Stimulated activated CD4-positive, alpha-beta T cell treated with anti-CD3 and anti-CD28 coated beads, Interleukin-1b, Interleukin-23, amount 100 ng/mL, for 4 hours (primary cell): ENCODE measurements around the gene UNK.

Source experiments
- DNase-seq, 2 donors: peaks; one replicate each; pipeline ENCODE4 v3.0.0-alpha.2; 2020; ENCODE audit warnings: low read depth in 2 of 2

Gene UNK

GRCh38 chr17:75784473-75785015 lies at the start of gene UNK:
Gene UNK, plus strand, starts transcription at chr17:75784806. Its CDS starts 75 bp downstream, at chr17:75784881.
- peak; percentile 82 to 93 for DNase-seq

- DNase-seq: no peak
These were observed 48.3 kb upstream of the UNK start for GRCh38 chr17:75736173-75736835.

GRCh38 chr17:75737133-75737962 lies 47.3 kb upstream of the UNK start:
- no peak for DNase-seq

GRCh38 chr17:75738218-75738802 lies 46.3 kb upstream of the UNK start:
- DNase-seq: no peak

GRCh38 chr17:75739174-75739573 lies 45.4 kb upstream of the UNK start:
- DNase-seq: no peak

- DNase-seq: no peak
These were observed 44.8 kb upstream of the UNK start for GRCh38 chr17:75739801-75740200.

- DNase-seq: no peak
These were observed 44.4 kb upstream of the UNK start for GRCh38 chr17:75740215-75740614.

GRCh38 chr17:75740631-75741077 lies 44.0 kb upstream of the UNK start:
- no peak for DNase-seq

GRCh38 chr17:75742337-75742736 lies 42.3 kb upstream of the UNK start:
- DNase-seq: no peak

- no peak for DNase-seq
These were observed 40.9 kb upstream of the UNK start for GRCh38 chr17:75743625-75744206.

GRCh38 chr17:75748706-75749105 lies 35.9 kb upstream of the UNK start:
- no peak for DNase-seq

- DNase-seq: peak; percentile 90 to 92
These were observed 34.8 kb upstream of the UNK start for GRCh38 chr17:75749545-75750389.

GRCh38 chr17:75750661-75751423 lies 33.8 kb upstream of the UNK start:
- no peak for DNase-seq

- DNase-seq: no peak
These were observed 32.8 kb upstream of the UNK start for GRCh38 chr17:75751676-75752404.

GRCh38 chr17:75752405-75752709 lies 32.2 kb upstream of the UNK start:
- no peak for DNase-seq

GRCh38 chr17:75752802-75753513 lies 31.6 kb upstream of the UNK start:
- no peak for DNase-seq

GRCh38 chr17:75753514-75754377 lies 30.9 kb upstream of the UNK start:
- peak; percentile 62 to 72 for DNase-seq
